B cell (primary cell): ENCODE measurements around the gene TMBIM4.

Experiments used
- EZH2 ChIP-seq: IDR thresholded peaks from 2 replicates; pipeline ENCODE4 v1.6.1; 2012; ENCODE audit warnings: borderline replicate concordance, low read depth, mild to moderate bottlenecking, moderate library complexity, low read length; ENCODE audit not compliant: insufficient read depth, poor library complexity, severe bottlenecking
- TF ChIP-seq, protein P1 (sequence below): fragments of 200-600 bp; IDR thresholded peaks from one replicate; pipeline ENCODE4 v1.8.0; 2022; ENCODE audit warnings: antibody characterized with exemption, mild to moderate bottlenecking

DNA sequence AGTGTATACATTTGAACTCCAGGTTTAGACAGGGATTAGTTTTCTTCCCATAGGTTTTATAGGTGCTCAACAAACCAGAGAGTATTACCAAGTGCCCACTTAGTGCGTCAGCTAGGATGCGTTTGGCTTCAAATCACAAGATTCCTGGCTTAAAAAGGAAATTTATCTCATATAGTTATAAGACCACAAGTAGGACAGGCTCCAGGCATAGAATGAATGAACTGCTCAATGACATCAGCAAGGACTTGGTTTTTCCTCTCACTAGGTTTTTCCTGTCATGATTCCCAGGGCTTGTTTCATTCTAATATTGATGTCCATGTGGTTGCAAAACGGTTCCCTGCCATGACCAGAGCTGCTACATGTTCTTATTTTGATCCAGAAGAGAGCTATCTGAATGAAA lies 13.2 kb upstream of the TMBIM4 start:
- TF ChIP-seq, protein P1, sequence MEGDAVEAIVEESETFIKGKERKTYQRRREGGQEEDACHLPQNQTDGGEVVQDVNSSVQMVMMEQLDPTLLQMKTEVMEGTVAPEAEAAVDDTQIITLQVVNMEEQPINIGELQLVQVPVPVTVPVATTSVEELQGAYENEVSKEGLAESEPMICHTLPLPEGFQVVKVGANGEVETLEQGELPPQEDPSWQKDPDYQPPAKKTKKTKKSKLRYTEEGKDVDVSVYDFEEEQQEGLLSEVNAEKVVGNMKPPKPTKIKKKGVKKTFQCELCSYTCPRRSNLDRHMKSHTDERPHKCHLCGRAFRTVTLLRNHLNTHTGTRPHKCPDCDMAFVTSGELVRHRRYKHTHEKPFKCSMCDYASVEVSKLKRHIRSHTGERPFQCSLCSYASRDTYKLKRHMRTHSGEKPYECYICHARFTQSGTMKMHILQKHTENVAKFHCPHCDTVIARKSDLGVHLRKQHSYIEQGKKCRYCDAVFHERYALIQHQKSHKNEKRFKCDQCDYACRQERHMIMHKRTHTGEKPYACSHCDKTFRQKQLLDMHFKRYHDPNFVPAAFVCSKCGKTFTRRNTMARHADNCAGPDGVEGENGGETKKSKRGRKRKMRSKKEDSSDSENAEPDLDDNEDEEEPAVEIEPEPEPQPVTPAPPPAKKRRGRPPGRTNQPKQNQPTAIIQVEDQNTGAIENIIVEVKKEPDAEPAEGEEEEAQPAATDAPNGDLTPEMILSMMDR = no peak
- TF ChIP-seq EZH2 = no peak
